Kidney (tissue), 14 donors: Measurements from ENCODE around the gene NME7. TPM values are rescaled to one million over a fixed set of nuclear protein-coding genes. Genes with fewer than 3 reads are reported as not detected.

ENCODE experiments used
- DNase-seq, 5 donors: peaks; one replicate each; pipeline ENCODE4 v3.0.0-alpha.2; 2013 to 2020
- FAIRE-seq: peaks from 2 replicates; lab custom pipeline; 2012; peaks lifted over from hg19 to GRCh38; lab: Jason Lieb, UNC
- H3K27ac ChIP-seq, 2 donors: one replicate each; pipeline ENCODE4 v1.7.0; 2013; ENCODE audit warnings: low read depth in 2 of 2, low read length in 2 of 2, inconsistent platforms in 1 of 2
- H3K27me3 ChIP-seq: one replicate; pipeline ENCODE4 v1.7.1; 2013; ENCODE audit warnings: low read length, inconsistent platforms; ENCODE audit not compliant: control insufficient read depth, insufficient read depth
- H3K36me3 ChIP-seq, 3 donors: one replicate each; pipeline versions ENCODE4 v1.7.0 to v1.7.1; 2013; ENCODE audit warnings: low read length in 3 of 3, control low read depth in 1 of 3, inconsistent platforms in 1 of 3; ENCODE audit not compliant: insufficient read depth in 3 of 3, control insufficient read depth in 2 of 3
- H3K4me1 ChIP-seq, 3 donors: one replicate each; pipeline versions ENCODE4 v1.7.0 to v1.7.1; 2013; ENCODE audit warnings: low read length in 3 of 3, inconsistent platforms in 1 of 3, low read depth in 1 of 3; ENCODE audit not compliant: control insufficient read depth in 2 of 3, insufficient read depth in 2 of 3
- H3K4me3 ChIP-seq, 3 donors: one replicate each; pipeline versions ENCODE4 v1.7.0 to v1.8.1; 2013; ENCODE audit warnings: low read length in 3 of 3, control low read depth in 1 of 3, inconsistent platforms in 1 of 3
- H3K9ac ChIP-seq, 3 donors: one replicate each; pipeline versions ENCODE4 v1.7.0 to v1.7.1; 2013; ENCODE audit warnings: low read length in 3 of 3, control low read depth in 1 of 3, inconsistent platforms in 1 of 3
- H3K9me3 ChIP-seq, 3 donors: one replicate each; pipeline versions ENCODE4 v1.7.0 to v1.7.1; 2013; ENCODE audit warnings: low read length in 3 of 3, control low read depth in 1 of 3, inconsistent platforms in 1 of 3; ENCODE audit not compliant: control insufficient read depth in 2 of 3, insufficient read depth in 1 of 3
- intact Hi-C: fragments of 100-400 bp; cut with DNase I; formaldehyde crosslinking; loops from one replicate; pipeline ENCODE4 v1.11.1; 2022
- polyA plus RNA-seq: library from polyadenylated mRNA; stranded (reverse); fragments of 350-450 nt; fragmentation: Illumina TruSeq; extraction: RNeasy Lipid Tissue Mini Kit (QIAGEN cat#74804); gene quantifications from one replicate; pipeline ENCODE4 v1.2.3, GENCODE V29; 2014; ENCODE audit warnings: low read depth, low replicate concordance; ENCODE audit not compliant: insufficient read depth
- total RNA-seq: library from RNA; stranded (reverse); fragmentation: NEBNext Ultra II Directional; extraction: Animal tissue kit (Norgen Biotek cat#: 25700); gene quantifications from one replicate; pipeline ENCODE4 v1.2.1, GENCODE V29; 2021
- TF ChIP-seq, protein P1 (sequence below): IDR thresholded peaks from 3 replicates; pipeline ENCODE4 v1.5.1; 2012; ENCODE audit warnings: mild to moderate bottlenecking, moderate library complexity, borderline replicate concordance; ENCODE audit not compliant: insufficient read depth; ENCODE audit errors: extremely low read depth
- donor health status: control.
- donor health status: control.
- donor health status: control.
- donor health status: control.
- donor health status: control.
- donor health status: DM: yes; HTN: yes; CAD: no.
- donor health status: Normal renal cell carcinoma (clear cell type).

The NME7 gene
- total and polyA plus RNA-seq, 2 donors from 2014 or later: 13.7 to 31.9 TPM

GRCh38 chr1:169259816-169260215, 107.8 kb downstream of the NME7 start:
- no peaks in the 10 kb centered on the region for H3K27me3 ChIP-seq
- no peaks in the 10 kb centered on the region for H3K36me3 ChIP-seq
- DNase-seq: no peak
- no peaks in the 10 kb centered on the region for H3K4me1 ChIP-seq
- H3K9ac ChIP-seq: no peak overlapping the region
- no peak overlapping the region for H3K4me3 ChIP-seq
- TF ChIP-seq, protein P1, sequence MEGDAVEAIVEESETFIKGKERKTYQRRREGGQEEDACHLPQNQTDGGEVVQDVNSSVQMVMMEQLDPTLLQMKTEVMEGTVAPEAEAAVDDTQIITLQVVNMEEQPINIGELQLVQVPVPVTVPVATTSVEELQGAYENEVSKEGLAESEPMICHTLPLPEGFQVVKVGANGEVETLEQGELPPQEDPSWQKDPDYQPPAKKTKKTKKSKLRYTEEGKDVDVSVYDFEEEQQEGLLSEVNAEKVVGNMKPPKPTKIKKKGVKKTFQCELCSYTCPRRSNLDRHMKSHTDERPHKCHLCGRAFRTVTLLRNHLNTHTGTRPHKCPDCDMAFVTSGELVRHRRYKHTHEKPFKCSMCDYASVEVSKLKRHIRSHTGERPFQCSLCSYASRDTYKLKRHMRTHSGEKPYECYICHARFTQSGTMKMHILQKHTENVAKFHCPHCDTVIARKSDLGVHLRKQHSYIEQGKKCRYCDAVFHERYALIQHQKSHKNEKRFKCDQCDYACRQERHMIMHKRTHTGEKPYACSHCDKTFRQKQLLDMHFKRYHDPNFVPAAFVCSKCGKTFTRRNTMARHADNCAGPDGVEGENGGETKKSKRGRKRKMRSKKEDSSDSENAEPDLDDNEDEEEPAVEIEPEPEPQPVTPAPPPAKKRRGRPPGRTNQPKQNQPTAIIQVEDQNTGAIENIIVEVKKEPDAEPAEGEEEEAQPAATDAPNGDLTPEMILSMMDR: no peak
- FAIRE-seq: no peak
- H3K27ac ChIP-seq: no peak overlapping the region
- peaks cover 0 to 4% (median 3%) of the 10 kb centered on the region in 3 donors for H3K9me3 ChIP-seq
- intact Hi-C loops: no loop called here

- H3K36me3 ChIP-seq: no peaks in the 10 kb centered on the region
- peaks cover 0 to 4% (median 0%) of the 10 kb centered on the region in 3 donors for H3K4me1 ChIP-seq
- DNase-seq (no peak), FAIRE-seq (no peak)
- TF ChIP-seq, protein P1: no peak
- no peaks in the 10 kb centered on the region for H3K27me3 ChIP-seq
- H3K9me3 ChIP-seq: no peaks in the 10 kb centered on the region
- H3K27ac ChIP-seq: no peak overlapping the region
- no peak overlapping the region for H3K9ac ChIP-seq
- intact Hi-C loops: no loop called here
- no peak overlapping the region for H3K4me3 ChIP-seq
These were observed 116.8 kb downstream of the NME7 start for GRCh38 chr1:169250795-169251194.

- Histone ChIP-seq H3K9me3 (no peaks in the 10 kb centered on the region), H3K27ac (no peak overlapping the region), H3K27me3 (no peaks in the 10 kb centered on the region), H3K4me3 (no peak overlapping the region), H3K4me1 (peaks cover 0 to 5% (median 0%) of the 10 kb centered on the region in 3 donors), H3K9ac (no peak overlapping the region), H3K36me3 (no peaks in the 10 kb centered on the region)
- FAIRE-seq (no peak), DNase-seq (no peak)
- intact Hi-C loops: no loop called here
- TF ChIP-seq, protein P1: no peak
These were observed 117.6 kb downstream of the NME7 start for GRCh38 chr1:169250022-169250421.

- FAIRE-seq: no peak
- TF ChIP-seq, protein P1: no peak
- no peak overlapping the region for H3K27ac ChIP-seq
- H3K27me3 ChIP-seq: no peaks in the 10 kb centered on the region
- intact Hi-C loops: no loop called here
- no peak for DNase-seq
- no peaks in the 10 kb centered on the region for H3K36me3 ChIP-seq
- H3K4me1 ChIP-seq: peaks cover 0 to 5% (median 0%) of the 10 kb centered on the region in 3 donors
- H3K4me3 ChIP-seq: no peak overlapping the region
- H3K9me3 ChIP-seq: no peaks in the 10 kb centered on the region
- no peak overlapping the region for H3K9ac ChIP-seq
These were observed 118.0 kb downstream of the NME7 start for GRCh38 chr1:169249611-169250010.
